Measurements from ENCODE around the gene JUNB. TPM values are rescaled to one million over a fixed set of nuclear protein-coding genes. Genes with fewer than 3 reads are reported as not detected.

The JUNB gene
- total and polyA plus RNA-seq, 2 of the 4 experiments (the other 2 are of a cell fraction) = 20.8 to 109 TPM

DNA sequence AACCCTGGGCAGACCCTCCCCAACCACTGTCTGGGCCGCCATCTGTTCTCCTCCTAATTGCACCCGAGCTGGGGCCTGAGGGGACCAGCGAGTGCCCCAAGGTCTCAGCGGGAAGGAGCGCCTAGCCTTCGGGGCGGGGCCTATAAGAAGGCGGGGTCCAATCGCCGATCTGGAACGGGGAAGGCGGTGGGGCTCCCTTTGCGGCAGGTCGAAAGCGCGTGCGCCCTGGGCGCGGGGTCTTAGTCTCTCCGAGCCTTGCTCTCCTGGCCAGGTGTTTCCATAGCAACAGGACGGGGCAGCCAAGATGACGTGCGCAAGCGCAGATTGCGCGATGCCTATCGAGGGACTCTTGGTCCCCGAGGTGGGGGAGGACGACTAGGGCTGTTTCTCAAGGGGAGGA lies 49.8 kb downstream of the JUNB start (continued):
- TF ChIP-seq, protein P1, sequence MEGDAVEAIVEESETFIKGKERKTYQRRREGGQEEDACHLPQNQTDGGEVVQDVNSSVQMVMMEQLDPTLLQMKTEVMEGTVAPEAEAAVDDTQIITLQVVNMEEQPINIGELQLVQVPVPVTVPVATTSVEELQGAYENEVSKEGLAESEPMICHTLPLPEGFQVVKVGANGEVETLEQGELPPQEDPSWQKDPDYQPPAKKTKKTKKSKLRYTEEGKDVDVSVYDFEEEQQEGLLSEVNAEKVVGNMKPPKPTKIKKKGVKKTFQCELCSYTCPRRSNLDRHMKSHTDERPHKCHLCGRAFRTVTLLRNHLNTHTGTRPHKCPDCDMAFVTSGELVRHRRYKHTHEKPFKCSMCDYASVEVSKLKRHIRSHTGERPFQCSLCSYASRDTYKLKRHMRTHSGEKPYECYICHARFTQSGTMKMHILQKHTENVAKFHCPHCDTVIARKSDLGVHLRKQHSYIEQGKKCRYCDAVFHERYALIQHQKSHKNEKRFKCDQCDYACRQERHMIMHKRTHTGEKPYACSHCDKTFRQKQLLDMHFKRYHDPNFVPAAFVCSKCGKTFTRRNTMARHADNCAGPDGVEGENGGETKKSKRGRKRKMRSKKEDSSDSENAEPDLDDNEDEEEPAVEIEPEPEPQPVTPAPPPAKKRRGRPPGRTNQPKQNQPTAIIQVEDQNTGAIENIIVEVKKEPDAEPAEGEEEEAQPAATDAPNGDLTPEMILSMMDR (conservative IDR thresholded peaks at IDR 0.05; ENCODE audit: low read depth, low read length) = no peak

DNA sequence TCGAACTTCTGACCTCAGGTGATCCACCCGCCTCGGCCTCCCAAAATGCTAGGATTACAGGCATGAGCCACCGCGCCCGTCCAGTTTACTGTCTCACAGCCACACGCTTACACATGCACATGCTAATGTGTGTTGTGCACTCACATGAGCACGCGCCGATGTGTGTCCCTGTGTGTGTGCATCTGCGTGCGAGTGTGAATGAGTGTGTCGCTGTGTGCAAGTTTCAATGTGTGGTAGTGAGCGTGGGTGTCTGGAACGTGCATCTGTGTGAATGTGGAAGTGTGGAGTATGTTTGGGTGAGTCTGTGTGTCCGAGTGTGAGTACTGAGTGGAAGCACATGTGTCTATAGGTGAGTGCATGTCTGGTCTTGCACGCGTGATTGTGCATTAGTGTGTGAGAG lies 51.2 kb downstream of the JUNB start:
- Histone ChIP-seq H2AFZ (replicated peaks; ENCODE audit: low read length, poor library complexity) (no peak overlapping the region), H3K4ac (ENCODE audit: low read depth, low read length) (no peak overlapping the region), H3K14ac (replicated peaks; ENCODE audit: low read depth, low read length) (no peak overlapping the region), H2AK9ac (replicated peaks; ENCODE audit: low read depth, low read length, poor library complexity) (no peak overlapping the region), H3K9me1 (ENCODE audit: insufficient read depth, low read length) (peaks cover 8% of the 10 kb centered on the region; the same call in 1 of the 2 replicates), H3K18ac (ENCODE audit: low read depth, low read length) (no peak overlapping the region), H2BK15ac (ENCODE audit: low read depth, low read length) (no peak overlapping the region), H4K5ac (ENCODE audit: low read depth, low read length) (no peak overlapping the region), H4K8ac (ENCODE audit: low read depth in 2 of 2, low read length in 2 of 2) (no peak overlapping the region), H3K4me3 (ENCODE audit: insufficient read depth, low read depth, low read length) (no peak overlapping the region), H3K4me1 (ENCODE audit: control insufficient read depth, insufficient read depth, low read length) (peaks cover 4% of the 10 kb centered on the region; the same call in 1 of the 2 replicates), H3K79me1 (ENCODE audit: low read depth in 1 of 2, low read length in 2 of 2) (no peaks in the 10 kb centered on the region), H2BK120ac (ENCODE audit: low read depth, low read length) (no peak overlapping the region), H2BK20ac (ENCODE audit: low read depth, low read length) (no peak overlapping the region), H3K27ac (ENCODE audit: insufficient read depth, low read length) (no peak overlapping the region), H3K9ac (ENCODE audit: low read depth, low read length) (no peak overlapping the region), H3K23ac (ENCODE audit: low read depth, low read length) (no peak overlapping the region), H3K56ac (ENCODE audit: extremely low read depth, insufficient read depth, low read length) (no peak overlapping the region), H3K27me3 (ENCODE audit: control insufficient read depth, insufficient read depth, low read length) (peaks cover 40% of the 10 kb centered on the region), H4K20me1 (ENCODE audit: insufficient read depth, low read length) (0 out of 2 replicates have a peak, but pooled peaks cover 3% of the 10 kb centered on the region), H2BK5ac (ENCODE audit: low read depth, low read length, poor library complexity, severe bottlenecking) (no peak overlapping the region), H4K91ac (ENCODE audit: insufficient read depth, low read depth, low read length) (no peak overlapping the region), H3K9me3 (ENCODE audit: control insufficient read depth, insufficient read depth, low read length) (no peaks in the 10 kb centered on the region), H3K36me3 (ENCODE audit: control insufficient read depth, insufficient read depth, low read length) (no peaks in the 10 kb centered on the region), H3K4me2 (ENCODE audit: low read depth, low read length) (no peak overlapping the region), H2AK5ac (ENCODE audit: low read depth, low read length) (no peak overlapping the region)
- no peak for DNase-seq
- in situ Hi-C loops (cut with MboI; ENCODE audit: low sequenced_read_pairs) = no loop called here
- dilution Hi-C loops (cut with HindIII; ENCODE audit: low sequenced_read_pairs, unreplicated experiment) = no loop called here
- BruUV-seq (replicated peaks) = no TSS peak
- CTCF ChIA-PET = interaction anchor here (0.6 kb wide), 1 partner anchor 77 kb away, joined by 3 read pairs; no protein-coding TSS in a partner anchor
- WGBS, 2 experiments (ENCODE audit: extremely low coverage in 2 of 2, insufficient read length in 1 of 2) = 85% methylated on average over 14 of the region's 18 CpGs; no CpG with 5 or more reads in 1 of the 2 experiments
- no peak for ATAC-seq (ENCODE audit: low read depth)
- intact Hi-C loops (cut with micrococcal nuclease) = no loop called here
- POLR2A ChIA-PET (ENCODE audit: unreplicated experiment) = no interaction called here
- TF ChIP-seq, protein P1 (conservative IDR thresholded peaks at IDR 0.05; ENCODE audit: low read depth, low read length) = no peak
- TF ChIP-seq, protein P2, sequence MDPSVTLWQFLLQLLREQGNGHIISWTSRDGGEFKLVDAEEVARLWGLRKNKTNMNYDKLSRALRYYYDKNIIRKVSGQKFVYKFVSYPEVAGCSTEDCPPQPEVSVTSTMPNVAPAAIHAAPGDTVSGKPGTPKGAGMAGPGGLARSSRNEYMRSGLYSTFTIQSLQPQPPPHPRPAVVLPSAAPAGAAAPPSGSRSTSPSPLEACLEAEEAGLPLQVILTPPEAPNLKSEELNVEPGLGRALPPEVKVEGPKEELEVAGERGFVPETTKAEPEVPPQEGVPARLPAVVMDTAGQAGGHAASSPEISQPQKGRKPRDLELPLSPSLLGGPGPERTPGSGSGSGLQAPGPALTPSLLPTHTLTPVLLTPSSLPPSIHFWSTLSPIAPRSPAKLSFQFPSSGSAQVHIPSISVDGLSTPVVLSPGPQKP (IDR thresholded peaks at IDR 0.05; ENCODE audit: borderline replicate concordance, low read depth, low read length) = no peak
- TF ChIP-seq BHLHE40 (IDR thresholded peaks at IDR 0.05; ENCODE audit: low read depth, low read length) (no peak), NFE2L2 (IDR thresholded peaks at IDR 0.05; ENCODE audit: low read depth, low read length) (no peak), MAZ (IDR thresholded peaks at IDR 0.05; ENCODE audit: borderline replicate concordance, low read depth, low read length) (no peak), SMC3 (IDR thresholded peaks at IDR 0.05; ENCODE audit: low read depth, low read length) (no peak), RFX5 (IDR thresholded peaks at IDR 0.05; ENCODE audit: low read depth, low read length) (no peak), MAFK (IDR thresholded peaks at IDR 0.05; ENCODE audit: low read depth, low read length) (no peak), POLR2A (IDR thresholded peaks at IDR 0.05; ENCODE audit: low read depth, low read length) (no peak), RAD21 (IDR thresholded peaks at IDR 0.05; ENCODE audit: low read length) (no peak)
- TF ChIP-seq, protein P3, sequence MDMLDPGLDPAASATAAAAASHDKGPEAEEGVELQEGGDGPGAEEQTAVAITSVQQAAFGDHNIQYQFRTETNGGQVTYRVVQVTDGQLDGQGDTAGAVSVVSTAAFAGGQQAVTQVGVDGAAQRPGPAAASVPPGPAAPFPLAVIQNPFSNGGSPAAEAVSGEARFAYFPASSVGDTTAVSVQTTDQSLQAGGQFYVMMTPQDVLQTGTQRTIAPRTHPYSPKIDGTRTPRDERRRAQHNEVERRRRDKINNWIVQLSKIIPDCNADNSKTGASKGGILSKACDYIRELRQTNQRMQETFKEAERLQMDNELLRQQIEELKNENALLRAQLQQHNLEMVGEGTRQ (IDR thresholded peaks at IDR 0.05; ENCODE audit: low read depth, low read length) = no peak

Measured in IMR-90 (cell line).